Activated CD4-positive, alpha-beta T cell treated with anti-CD3 and anti-CD28 coated beads, Interleukin-2, amount 10 ng/mL, durations not matched to agents 7 days and 5 days (primary cell): ENCODE measurements around the gene COL10A1. TPM values are rescaled to one million over a fixed set of nuclear protein-coding genes. Genes with fewer than 3 reads are reported as not detected.

Source experiments
- CTCF ChIA-PET: fragments of 350-600 bp; sonication (Branson Sonifier 250); formaldehyde crosslinking; loops from one replicate; lab custom pipeline; 2021; ENCODE audit warnings: antibody characterized with exemption; lab: Charles Lee
- POLR2A ChIA-PET: fragments of 350-600 bp; sonication (Branson Sonifier 250); formaldehyde crosslinking; loops from one replicate; lab custom pipeline; 2021; ENCODE audit warnings: antibody characterized with exemption; lab: Charles Lee
- DNase-seq: peaks from one replicate; pipeline ENCODE4 v3.0.0-alpha.2; 2020
- H3K27ac Mint-ChIP-seq: one replicate; pipeline ENCODE4 v1.8.0; 2021; ENCODE audit warnings: mild to moderate bottlenecking, moderate library complexity, mixed read lengths
- H3K27me3 Mint-ChIP-seq: one replicate; pipeline ENCODE4 v1.8.0; 2021; ENCODE audit warnings: mixed read lengths
- H3K36me3 Mint-ChIP-seq: one replicate; pipeline ENCODE4 v1.8.0; 2021; ENCODE audit warnings: low read depth, mixed read lengths
- H3K4me1 Mint-ChIP-seq: one replicate; pipeline ENCODE4 v1.8.0; 2021; ENCODE audit warnings: mixed read lengths
- H3K4me3 Mint-ChIP-seq: one replicate; pipeline ENCODE4 v1.8.0; 2021; ENCODE audit warnings: mild to moderate bottlenecking, moderate library complexity, mixed read lengths
- H3K9me3 Mint-ChIP-seq: one replicate; pipeline ENCODE4 v1.8.0; 2021; ENCODE audit warnings: mixed read lengths
- total RNA-seq, 2 experiments: library from RNA; stranded (reverse); gene quantifications; one replicate each; pipeline ENCODE4 v1.2.3, GENCODE V29; 2021

COL10A1 gene
- total RNA-seq, 2 experiments from 2014 or later = not detected

DNA sequence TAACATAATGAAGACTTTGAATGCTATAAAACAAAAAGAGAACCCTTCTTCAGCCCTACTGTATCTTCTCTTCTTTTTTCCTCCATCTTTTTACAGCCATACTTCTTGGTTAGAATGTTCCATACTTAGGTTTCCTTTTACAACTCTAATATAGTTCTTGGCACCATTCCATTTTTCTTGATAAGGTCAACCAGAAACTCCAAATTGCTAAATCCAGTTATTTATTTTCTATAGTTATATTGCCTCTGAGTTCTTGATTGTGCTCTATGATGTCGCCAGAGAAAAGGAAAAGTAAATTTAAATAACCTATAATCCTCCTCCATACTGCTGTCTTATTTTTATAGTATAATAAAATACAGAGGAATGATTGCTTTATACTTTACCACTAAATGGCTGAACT lies 26.7 kb upstream of the COL10A1 start:
- no peak overlapping the region for H3K27ac Mint-ChIP-seq
- no peaks in the 10 kb centered on the region for H3K36me3 Mint-ChIP-seq
- POLR2A ChIA-PET = no interaction called here

DNA sequence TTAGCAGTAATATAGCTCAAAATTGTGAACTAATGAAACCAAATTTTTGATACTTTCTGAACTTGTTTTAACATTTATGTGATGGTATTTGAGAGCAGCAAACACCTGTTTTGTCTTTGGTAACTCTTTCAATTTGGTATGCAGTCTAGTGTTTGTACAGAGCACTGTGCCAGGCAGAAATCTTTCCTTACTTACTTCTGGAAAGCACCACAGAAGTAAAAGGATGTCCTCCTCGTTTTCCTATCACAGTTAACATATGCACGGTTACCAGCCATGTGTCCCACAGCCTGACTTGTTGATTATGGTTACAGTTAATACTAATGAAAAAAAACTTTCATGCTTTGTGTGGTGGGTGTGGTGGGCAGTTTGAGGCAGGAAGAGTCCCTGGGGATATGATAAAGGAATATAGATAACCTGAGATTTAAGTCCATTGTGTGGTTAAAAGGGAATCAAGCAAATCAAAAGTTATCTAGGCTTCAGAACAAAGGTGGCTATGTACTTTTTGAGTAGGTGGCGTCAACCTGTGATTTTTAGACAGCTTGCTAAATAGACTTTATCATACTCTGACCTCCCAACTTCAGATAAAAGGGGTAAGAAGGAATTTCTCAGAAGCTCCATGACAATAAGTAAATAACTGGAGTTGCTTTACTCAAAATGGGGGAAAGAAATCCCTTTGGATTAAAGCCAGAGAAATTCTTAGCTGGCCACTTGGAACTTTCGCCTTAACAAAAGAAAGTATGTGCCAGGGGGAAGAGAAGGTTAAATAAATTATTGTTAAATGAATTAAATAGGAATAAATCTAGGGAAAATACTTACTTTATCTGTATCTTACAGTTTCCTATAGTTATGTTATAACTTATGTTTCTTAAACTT lies 20.1 kb upstream of the COL10A1 start:
- POLR2A ChIA-PET = no interaction called here
- Mint-ChIP-seq H3K4me1 (peaks cover 2% of the 10 kb centered on the region), H3K27ac (no peak overlapping the region), H3K36me3 (peaks cover 1% of the 10 kb centered on the region), H3K4me3 (no peak overlapping the region), H3K9me3 (no peaks in the 10 kb centered on the region), H3K27me3 (no peaks in the 10 kb centered on the region)
- CTCF ChIA-PET = interaction anchor here (0.7 kb wide), 1 partner anchor 690 kb away, joined by 3 read pairs; no protein-coding TSS in a partner anchor
- no peak for DNase-seq

More for the DNA sequence above, 26.7 kb upstream of the COL10A1 start:
- no peaks in the 10 kb centered on the region for H3K4me1 Mint-ChIP-seq
- no peaks in the 10 kb centered on the region for H3K9me3 Mint-ChIP-seq
- H3K4me3 Mint-ChIP-seq = no peak overlapping the region
- DNase-seq = no peak
- no peaks in the 10 kb centered on the region for H3K27me3 Mint-ChIP-seq
- CTCF ChIA-PET = no interaction called here

DNA sequence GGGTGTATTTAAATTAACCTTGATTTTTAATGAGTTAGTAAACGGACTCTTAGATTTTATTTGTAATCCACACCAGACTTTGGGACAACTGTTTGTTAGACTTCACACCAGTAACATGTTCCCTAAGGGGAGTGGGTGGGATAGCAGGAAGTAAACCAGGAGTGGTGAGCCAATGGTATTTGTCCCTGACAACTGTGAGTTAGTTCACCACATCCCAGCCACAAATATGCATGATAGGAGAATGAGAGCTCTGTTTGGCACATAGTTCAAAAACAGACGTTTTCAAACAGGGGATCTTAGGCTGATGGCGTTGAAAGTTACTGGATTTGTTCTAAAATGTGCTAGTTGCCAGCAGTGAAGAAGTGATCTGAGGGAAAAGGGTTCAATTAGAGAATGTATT lies 18.7 kb upstream of the COL10A1 start:
- ChIA-PET POLR2A (no interaction called here), CTCF (no interaction called here)
- H3K27me3 Mint-ChIP-seq = no peaks in the 10 kb centered on the region
- H3K9me3 Mint-ChIP-seq = no peaks in the 10 kb centered on the region
- H3K4me1 Mint-ChIP-seq = peaks cover 2% of the 10 kb centered on the region
- no peak for DNase-seq
- no peak overlapping the region for H3K4me3 Mint-ChIP-seq
- H3K27ac Mint-ChIP-seq = no peak overlapping the region
- peaks cover 1% of the 10 kb centered on the region for H3K36me3 Mint-ChIP-seq

DNA sequence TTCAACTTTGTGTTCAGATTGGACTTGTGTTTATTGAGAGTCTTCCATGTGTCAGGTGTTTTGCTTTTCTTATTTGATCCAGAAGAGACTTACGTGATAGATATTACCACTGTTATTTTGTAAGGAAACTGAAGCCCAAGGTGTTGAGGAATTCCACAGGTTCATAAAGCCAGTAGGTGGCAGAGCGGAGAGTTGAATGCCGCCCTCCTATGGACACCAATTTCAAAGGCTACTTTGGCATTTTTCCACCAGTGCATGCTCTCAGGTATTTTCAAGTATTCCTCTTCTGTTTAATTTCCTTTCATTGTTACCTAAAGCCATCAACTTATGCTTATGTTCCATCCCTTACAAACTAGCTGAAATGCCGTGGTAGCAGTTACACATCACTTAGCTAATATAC lies 14.0 kb upstream of the COL10A1 start:
- POLR2A ChIA-PET = no interaction called here
- Mint-ChIP-seq H3K9me3 (no peaks in the 10 kb centered on the region), H3K27ac (no peak overlapping the region), H3K36me3 (peaks cover 4% of the 10 kb centered on the region), H3K4me3 (no peak overlapping the region), H3K27me3 (no peaks in the 10 kb centered on the region), H3K4me1 (peaks cover 17% of the 10 kb centered on the region)
- CTCF ChIA-PET = no interaction called here
- no peak for DNase-seq

DNA sequence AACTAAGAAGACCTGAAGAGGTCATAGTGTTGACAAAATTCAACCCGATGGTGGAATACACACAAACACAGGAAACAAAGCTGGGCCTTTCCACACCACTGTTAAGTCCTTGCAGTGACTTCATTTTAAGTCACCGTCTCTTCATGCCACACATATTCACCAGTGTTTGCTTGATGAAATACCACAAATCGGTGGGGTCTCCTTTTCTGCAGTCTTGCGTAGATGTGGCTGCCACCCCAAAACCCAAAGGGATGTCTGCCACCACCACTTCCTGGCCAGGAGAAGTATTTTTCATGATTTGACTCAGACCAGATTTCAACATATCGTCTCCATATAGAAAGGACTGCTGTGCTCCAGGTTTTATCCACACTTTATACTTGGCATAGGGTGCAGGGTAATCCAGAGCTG lies 11.0 kb upstream of the COL10A1 start:
- Mint-ChIP-seq H3K9me3 (no peaks in the 10 kb centered on the region), H3K27me3 (no peaks in the 10 kb centered on the region), H3K4me3 (no peak overlapping the region), H3K4me1 (peaks cover 14% of the 10 kb centered on the region), H3K36me3 (peaks cover 4% of the 10 kb centered on the region), H3K27ac (no peak overlapping the region)
- ChIA-PET POLR2A (no interaction called here), CTCF (interaction anchor here (1.0 to 3.1 kb wide), 2 partner anchors 11 to 20 kb away, joined by 3 to 10 read pairs; partner anchors contain the start of gene COL10A1)
- peak; percentile 22 for DNase-seq

DNA sequence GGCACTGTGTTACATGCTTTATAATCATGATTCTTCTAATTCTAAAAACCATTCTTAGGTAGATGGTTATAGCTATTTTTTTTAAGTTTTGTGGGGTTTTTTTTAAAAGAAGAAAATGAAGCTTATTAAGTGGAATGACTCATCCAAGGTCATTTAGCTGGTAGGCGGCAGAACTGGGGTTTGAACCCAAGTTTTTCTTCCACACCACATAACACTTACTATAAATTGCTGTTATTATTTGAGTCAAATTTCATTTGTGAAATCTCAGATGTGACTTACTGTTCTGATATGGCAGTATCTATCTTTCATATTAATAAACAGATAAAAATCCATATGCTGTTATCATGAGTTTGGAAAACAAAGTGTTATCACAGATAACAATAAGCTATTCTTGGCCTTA lies 10.4 kb upstream of the COL10A1 start:
- Mint-ChIP-seq H3K36me3 (peaks cover 3% of the 10 kb centered on the region), H3K27me3 (no peaks in the 10 kb centered on the region), H3K27ac (no peak overlapping the region), H3K4me1 (peaks cover 14% of the 10 kb centered on the region), H3K4me3 (no peak overlapping the region), H3K9me3 (no peaks in the 10 kb centered on the region)
- DNase-seq = no peak
- ChIA-PET CTCF (interaction anchor here (1.0 to 3.1 kb wide), 2 partner anchors 10 to 20 kb away, joined by 3 to 10 read pairs; partner anchors contain the start of gene COL10A1), POLR2A (no interaction called here)

DNA sequence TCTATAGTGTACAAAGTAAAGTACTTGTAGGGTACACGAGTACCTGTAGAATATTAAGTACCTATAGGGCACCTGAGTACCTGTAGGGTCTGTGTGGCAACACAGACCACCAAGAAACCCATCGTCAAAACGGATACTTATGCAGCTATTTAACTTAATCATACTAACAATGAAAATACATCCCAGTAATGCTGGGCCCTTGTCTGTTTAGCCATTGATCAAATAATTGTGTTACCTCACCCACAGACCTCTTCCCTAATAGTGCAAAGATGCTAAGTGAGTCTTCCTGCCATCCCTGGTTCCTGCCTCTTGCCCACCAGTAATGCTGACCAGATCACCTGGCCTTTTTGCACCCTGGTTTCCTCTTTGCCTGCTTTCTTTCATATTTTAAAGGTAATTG lies 7.5 kb upstream of the COL10A1 start:
- peaks cover 14% of the 10 kb centered on the region for H3K4me1 Mint-ChIP-seq
- POLR2A ChIA-PET = no interaction called here
- no peaks in the 10 kb centered on the region for H3K9me3 Mint-ChIP-seq
- H3K4me3 Mint-ChIP-seq = no peak overlapping the region
- no peaks in the 10 kb centered on the region for H3K27me3 Mint-ChIP-seq
- CTCF ChIA-PET = no interaction called here
- no peak for DNase-seq
- H3K36me3 Mint-ChIP-seq = peaks cover 3% of the 10 kb centered on the region
- no peak overlapping the region for H3K27ac Mint-ChIP-seq

DNA sequence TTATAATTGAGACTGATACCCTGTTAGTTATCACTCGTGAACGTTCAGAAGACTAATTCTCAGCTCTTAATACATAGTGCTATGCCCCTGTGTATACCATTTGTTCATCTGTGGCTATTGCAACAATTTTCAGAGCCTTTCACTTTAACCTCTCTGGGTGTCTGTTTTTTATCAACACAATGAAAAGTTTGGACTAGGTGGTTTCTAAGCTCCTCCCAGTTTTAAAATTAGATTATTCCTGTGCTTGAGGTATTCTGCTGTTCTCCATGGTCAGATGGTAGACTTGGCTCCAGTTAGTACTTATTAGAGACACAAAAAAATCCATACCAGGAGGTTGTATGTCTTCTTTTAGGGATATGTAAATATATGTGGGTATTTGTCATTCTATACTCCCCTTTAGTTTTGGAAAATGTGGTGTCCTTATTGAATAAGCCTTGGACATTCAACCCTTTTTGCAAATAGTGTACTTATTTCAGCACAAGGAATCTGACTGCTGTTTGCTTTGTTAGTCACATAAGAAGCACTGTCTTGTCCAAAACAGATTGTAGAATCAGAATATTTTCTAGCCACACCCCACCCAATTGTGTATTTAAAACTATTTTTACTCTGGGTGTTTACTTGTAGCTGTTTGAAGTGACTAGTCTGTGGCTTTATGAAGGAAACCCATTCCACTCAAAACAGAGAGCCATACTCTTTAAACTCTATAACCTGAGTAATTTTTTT lies 2.0 kb upstream of the COL10A1 start:
- no peak overlapping the region for H3K4me3 Mint-ChIP-seq
- H3K4me1 Mint-ChIP-seq = peaks cover 5% of the 10 kb centered on the region
- no peak overlapping the region for H3K27ac Mint-ChIP-seq
- no peaks in the 10 kb centered on the region for H3K36me3 Mint-ChIP-seq
- H3K27me3 Mint-ChIP-seq = no peaks in the 10 kb centered on the region
- ChIA-PET POLR2A (no interaction called here), CTCF (interaction anchor here (0.8 kb wide), 1 partner anchor 15 kb away, joined by 3 read pairs; no protein-coding TSS in a partner anchor)
- H3K9me3 Mint-ChIP-seq = no peaks in the 10 kb centered on the region
- DNase-seq = no peak

DNA sequence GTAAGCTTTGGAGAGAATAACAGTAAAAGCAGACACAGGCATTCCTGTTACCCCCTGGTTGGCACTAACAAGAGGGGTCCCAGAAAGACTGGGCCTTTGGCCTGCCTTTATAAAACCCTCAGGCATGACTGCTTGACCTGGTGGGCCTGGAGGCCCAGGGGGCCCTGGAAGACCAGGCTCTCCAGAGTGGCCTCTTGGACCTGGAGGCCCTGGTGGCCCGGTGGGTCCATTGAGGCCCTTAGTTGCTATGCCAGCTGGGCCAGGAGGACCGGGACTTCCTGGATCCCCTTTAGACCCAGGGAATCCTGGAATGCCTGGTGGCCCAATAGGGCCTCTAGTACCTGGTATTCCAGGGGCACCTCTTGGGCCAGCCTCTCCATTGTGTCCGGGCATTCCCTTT lies 5.5 kb downstream of the COL10A1 start:
- Mint-ChIP-seq H3K27me3 (no peaks in the 10 kb centered on the region), H3K4me3 (no peak overlapping the region), H3K9me3 (no peaks in the 10 kb centered on the region), H3K27ac (no peak overlapping the region), H3K4me1 (peaks cover 2% of the 10 kb centered on the region), H3K36me3 (no peaks in the 10 kb centered on the region)
- no peak for DNase-seq
- CTCF ChIA-PET = interaction anchor here (1.5 to 1.6 kb wide), 2 partner anchors 9 to 28 kb away, joined by 3 to 5 read pairs; no protein-coding TSS in a partner anchor
- POLR2A ChIA-PET = no interaction called here

DNA sequence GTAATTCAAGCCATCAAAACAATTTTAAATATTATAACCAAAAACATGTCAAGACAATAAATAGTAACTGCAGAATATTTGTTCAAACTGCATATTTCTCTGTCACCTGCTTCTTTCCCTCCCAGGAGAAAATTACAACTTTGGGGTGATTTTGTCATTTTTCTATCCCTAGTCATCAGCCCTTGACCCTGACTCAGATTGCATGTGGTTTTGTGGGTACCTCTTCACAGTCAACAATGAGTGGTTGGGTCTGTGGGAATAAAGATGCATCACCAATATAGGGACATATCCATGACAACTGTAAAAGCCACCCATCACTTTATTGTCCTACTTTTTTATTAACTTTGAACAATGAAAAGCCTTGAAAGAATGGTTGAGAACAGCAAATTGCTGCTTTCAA lies 7.3 kb downstream of the COL10A1 start:
- peaks cover 2% of the 10 kb centered on the region for H3K4me1 Mint-ChIP-seq
- peaks cover 4% of the 10 kb centered on the region for H3K36me3 Mint-ChIP-seq
- CTCF ChIA-PET = interaction anchor here (0.5 to 1.3 kb wide), 3 partner anchors 9 to 446 kb away, joined by 3 to 4 read pairs (median 4); partner anchors contain the start of gene NT5DC1
- H3K27me3 Mint-ChIP-seq = no peaks in the 10 kb centered on the region
- H3K27ac Mint-ChIP-seq = no peak overlapping the region
- H3K4me3 Mint-ChIP-seq = no peak overlapping the region
- no peak for DNase-seq
- H3K9me3 Mint-ChIP-seq = no peaks in the 10 kb centered on the region
- POLR2A ChIA-PET = no interaction called here

DNA sequence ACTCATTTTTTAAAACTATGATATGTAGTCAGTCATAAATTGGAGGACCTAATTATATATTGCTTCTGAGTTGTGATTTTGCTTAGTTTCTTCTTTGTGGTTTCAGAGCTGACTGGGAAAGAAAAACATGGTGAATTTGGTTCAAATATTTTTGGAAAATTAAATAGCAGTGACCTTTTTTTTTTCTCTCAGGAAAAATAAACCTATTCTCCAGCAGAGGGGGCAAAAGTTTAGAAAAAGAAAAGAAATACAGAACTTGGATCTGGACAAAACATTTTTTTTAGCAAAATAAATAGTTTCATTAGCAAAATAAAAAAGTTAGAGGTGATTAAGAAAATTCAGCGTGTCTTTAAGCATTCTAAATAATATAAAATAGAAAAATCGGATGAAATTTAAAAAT lies 10.2 kb downstream of the COL10A1 start:
- Mint-ChIP-seq H3K27ac (no peak overlapping the region), H3K9me3 (no peaks in the 10 kb centered on the region), H3K4me3 (no peak overlapping the region), H3K36me3 (peaks cover 11% of the 10 kb centered on the region), H3K27me3 (no peaks in the 10 kb centered on the region), H3K4me1 (peaks cover 2% of the 10 kb centered on the region)
- ChIA-PET POLR2A (no interaction called here), CTCF (interaction anchor here (0.6 to 2.4 kb wide), 3 partner anchors 15 to 551 kb away, joined by 3 to 10 read pairs (median 4); partner anchors contain the start of gene NT5DC1)
- DNase-seq = no peak

DNA sequence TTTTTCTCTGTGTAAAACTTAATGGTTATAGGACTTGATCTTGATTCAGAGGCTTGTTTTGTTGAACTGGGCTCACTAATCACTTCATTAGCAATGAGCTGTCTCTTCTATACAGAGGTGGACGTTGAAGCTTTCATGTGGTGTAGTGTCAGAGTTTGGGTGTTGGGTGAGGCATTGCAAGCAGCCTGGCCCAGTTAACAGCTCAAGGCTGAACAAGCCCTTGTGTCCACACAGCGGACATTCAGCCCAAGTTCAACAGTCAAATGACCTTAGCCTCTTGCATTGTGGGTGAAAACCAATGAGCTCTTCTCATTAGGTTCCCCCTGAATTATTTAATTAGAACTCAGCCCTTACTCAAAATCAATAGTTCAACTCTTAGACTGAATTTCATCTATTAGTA lies 12.5 kb downstream of the COL10A1 start:
- Mint-ChIP-seq H3K27me3 (no peaks in the 10 kb centered on the region), H3K4me1 (no peaks in the 10 kb centered on the region), H3K4me3 (no peak overlapping the region), H3K27ac (no peak overlapping the region), H3K36me3 (peaks cover 23% of the 10 kb centered on the region), H3K9me3 (no peaks in the 10 kb centered on the region)
- CTCF ChIA-PET = interaction anchor here (1.0 to 2.3 kb wide), 2 partner anchors 10 to 15 kb away, joined by 3 to 5 read pairs; no protein-coding TSS in a partner anchor
- no peak for DNase-seq
- POLR2A ChIA-PET = no interaction called here
